GM21529 (cell line): Measurements from ENCODE around the gene OVOL3.

Experiments used
- ATAC-seq: cut with Tn5 transposase; IDR thresholded peaks from one replicate; pipeline ENCODE4 v1.9.1; 2021; ENCODE audit not compliant: unreplicated experiment

Gene OVOL3

GRCh38 chr19:36160821-36161596 is 50.1 kb downstream of the OVOL3 start:
- ATAC-seq, result no peak
